Limb (tissue), 2 donors: ENCODE measurements around the gene NCAPH2.

Experiments used
- DNase-seq, 2 donors: peaks; one replicate each; pipeline ENCODE4 v3.0.0-alpha.2; 2016; ENCODE audit errors: extremely low spot score in 2 of 2

The NCAPH2 gene

DNA sequence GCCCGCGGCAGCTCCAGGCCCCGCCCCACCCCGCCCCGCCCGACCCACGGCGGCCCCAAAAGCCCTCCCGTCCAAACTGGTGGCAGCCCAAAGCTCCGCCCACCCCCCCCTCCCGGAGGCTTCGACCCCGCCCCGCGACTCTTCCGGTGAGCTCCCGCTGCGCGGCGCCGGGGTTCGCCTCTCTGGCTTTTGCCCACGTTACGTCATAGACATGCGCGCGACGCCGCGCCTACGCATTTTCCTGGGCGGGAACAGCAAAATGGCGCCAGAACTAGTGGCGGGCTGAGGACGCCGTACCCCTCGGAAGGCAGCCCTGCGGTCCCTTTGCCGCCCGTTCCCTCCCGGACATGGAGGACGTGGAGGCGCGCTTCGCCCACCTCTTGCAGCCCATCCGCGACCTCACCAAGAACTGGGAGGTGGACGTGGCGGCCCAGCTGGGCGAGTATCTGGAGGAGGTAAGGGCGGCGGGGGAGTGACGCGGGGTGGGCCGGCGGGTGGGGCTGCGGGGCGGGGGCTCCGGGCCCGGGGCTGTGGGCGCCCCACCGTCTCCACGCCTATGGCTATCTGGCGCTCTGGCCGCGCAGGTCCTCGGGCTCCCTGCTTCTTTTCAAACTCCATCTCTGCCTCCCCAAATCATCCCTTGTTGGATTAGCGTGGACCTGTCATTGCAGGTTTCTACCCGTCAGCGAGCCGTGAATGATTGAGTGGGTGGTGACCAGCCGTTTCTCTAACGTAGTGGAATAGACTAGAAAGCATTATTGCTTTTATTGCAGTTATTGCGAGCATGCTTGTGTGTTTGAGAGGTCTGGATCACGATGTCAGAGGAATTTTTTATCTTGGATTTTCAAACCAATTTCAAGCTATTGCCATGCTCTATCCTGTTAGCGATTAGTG, at the start of gene NCAPH2:
Gene NCAPH2 (plus strand): TSS at position 234 of the 894 bp plus-strand sequence. CDS start 114 bp downstream, at position 348.
- DNase-seq = peak; percentile 96 to 100

DNA sequence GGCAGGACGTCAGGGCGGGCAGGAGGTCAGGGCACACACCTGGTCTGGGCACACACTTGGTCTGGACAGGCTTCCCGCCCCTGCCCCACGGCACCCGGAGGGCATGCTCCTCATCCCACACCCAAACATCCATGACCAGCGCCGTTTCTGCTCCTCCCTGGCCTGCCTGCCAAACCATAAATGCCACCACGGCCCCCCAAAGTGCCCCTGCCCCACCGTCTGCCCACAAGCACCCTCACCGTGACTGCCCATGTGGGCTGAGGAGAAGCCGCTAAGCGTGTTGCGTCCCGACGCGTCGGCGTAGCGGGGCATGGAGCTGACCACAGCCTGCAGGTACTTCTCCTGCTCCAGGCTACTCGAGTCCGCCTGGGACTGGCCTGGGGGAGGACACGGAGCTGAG, 49.0 kb upstream of the NCAPH2 start:
- no peak for DNase-seq

DNA sequence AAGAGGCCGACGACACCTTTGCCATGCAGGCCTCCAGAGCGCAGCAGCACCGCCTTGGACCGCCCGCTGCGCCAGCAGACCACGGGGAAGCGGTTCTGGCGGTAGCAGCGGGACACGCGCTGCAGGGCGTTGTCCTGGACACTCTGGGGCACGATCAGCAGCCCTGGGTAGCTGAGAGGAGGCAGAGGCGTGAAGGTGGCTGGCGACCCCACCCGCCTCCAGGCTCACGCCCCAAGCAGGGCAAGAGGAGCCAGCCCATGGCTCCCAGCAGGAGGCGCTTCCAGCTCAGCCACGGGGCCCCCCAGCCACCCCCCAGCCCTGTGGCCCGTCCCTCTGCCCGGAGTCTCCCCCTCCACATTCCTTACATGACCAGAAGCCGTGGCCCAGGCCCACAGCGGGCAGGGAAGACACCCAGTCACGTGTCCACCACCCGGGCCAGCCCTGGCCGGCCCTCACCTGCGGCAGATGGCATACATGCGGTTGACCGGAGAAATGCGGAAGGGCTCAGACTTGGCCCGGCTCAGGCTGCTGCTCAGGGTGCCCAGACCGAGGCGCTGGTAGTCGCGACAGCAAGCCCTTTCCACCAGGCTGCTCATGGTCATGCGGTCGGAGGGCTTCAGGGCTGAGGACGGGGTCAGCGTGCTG, 48.4 kb upstream of the NCAPH2 start:
- no peak for DNase-seq

DNA sequence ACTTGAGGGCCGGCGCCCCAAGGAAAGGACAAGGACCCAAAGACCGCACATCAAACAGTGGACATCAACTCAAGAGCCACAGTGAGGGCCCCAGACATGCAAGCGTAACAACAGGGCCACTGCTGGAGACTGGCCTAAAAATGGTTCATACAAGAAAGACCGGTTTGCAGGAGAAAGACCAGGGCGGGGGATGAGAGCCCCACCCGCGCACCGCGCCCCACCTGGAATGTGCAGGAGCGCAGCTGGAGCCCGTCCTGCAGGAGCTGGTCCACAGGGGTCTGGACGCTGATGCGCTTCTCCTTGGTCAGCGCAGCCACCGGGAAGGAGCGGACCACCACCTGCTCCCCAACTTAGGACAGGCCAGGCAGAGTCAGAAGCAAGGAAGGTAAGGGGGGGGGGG, 47.1 kb upstream of the NCAPH2 start:
- no peak for DNase-seq

DNA sequence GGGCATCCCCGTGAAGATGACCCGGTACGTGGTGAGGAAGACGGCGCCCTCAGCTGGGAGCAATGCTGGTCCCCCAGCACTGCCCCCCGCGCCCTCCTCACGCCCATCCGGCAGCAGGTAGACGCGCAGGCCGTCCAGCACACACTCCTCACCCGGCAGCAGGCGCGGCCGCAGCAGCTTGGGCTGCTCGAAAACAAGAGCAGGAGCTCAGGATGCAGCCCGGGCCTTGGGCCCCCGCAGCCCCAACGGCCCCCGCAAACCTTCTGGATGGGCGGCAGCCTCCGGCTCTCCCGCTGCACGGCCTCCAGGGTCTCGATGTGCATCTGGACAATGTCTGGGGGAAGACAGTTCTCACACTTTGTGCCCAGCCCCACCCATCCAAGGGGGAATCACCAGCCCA, 46.5 kb upstream of the NCAPH2 start:
- no peak for DNase-seq

DNA sequence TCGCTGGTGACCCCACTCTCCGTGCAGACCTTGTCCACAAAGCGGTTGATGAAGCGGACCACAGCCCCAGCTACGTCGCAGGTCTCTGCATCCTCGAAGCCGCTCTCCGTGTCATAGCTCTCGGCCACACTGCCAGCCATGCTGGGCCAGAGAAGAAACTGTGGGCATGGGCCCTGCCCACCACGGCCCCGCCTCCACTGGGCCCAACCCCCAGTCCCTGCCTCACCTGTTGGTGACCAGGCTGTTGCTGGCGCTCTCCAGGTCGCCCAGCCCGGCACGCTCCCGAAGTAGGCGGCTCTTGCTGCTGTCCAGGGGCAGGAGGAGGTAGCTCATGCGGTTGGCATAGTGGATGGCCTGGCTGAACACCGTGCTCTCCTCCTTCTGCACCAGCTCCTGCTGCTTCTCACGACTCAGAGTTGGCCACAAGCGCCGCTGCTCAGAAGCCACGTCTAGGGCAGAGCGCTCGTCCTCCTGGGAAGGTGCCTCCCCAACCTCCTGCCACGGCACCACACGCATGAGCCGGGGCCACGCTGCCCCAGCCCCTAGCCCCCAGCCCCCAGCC, 46.0 kb upstream of the NCAPH2 start:
- DNase-seq = no peak

DNA sequence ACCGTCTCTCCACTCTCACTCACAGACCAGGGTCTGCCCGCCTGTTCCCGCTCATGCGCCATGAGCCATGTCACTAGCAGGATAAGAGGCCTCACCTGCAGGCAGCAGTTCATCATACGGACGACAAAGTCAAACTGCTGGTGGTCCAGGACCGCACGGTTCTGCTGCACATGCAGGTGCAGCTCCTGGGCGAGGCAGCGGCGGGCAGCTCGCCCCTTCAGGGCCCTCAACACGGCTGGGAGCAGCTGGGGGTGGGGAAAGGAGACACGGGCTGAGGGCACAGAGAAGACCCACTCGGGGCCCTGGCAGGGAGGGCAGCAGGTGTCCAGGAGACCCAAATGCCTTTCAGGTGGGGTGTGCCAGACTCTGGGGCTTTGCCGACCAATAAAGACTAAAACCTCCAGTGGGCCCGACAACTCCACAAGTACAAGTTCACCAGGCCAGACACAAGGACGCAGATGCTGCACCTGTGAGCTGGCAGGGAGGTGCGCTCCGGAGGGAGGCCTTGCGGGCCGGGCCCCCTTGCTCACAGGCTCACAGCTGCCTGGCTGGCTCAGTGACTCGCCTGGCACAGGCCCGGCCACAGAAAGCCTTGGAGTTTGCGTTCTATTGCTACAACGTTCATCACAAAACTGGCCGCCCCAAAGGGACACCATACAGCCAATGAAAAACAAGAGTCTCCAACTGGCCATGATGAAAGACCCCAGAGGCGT, 44.7 kb upstream of the NCAPH2 start:
- no peak for DNase-seq

DNA sequence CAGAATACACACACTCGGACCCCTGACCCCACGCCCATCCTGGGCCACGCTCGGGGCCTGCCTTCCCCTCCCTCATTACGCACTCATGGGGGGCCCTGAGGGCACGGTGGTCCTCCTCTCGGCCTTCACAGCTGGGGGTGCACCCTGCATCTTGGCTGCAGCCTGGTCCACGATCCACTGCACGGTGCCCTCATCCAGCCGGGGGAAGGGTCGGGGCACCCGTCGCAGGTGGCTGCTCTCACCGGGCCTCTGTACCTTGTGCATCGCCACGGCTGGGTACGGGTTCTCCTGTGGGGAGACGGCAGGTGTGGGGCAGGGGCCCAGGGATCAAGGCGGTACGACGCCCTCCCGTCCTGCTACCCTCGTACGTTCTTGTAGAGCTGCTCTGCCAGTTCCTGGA, 43.6 kb upstream of the NCAPH2 start:
- DNase-seq = no peak

DNA sequence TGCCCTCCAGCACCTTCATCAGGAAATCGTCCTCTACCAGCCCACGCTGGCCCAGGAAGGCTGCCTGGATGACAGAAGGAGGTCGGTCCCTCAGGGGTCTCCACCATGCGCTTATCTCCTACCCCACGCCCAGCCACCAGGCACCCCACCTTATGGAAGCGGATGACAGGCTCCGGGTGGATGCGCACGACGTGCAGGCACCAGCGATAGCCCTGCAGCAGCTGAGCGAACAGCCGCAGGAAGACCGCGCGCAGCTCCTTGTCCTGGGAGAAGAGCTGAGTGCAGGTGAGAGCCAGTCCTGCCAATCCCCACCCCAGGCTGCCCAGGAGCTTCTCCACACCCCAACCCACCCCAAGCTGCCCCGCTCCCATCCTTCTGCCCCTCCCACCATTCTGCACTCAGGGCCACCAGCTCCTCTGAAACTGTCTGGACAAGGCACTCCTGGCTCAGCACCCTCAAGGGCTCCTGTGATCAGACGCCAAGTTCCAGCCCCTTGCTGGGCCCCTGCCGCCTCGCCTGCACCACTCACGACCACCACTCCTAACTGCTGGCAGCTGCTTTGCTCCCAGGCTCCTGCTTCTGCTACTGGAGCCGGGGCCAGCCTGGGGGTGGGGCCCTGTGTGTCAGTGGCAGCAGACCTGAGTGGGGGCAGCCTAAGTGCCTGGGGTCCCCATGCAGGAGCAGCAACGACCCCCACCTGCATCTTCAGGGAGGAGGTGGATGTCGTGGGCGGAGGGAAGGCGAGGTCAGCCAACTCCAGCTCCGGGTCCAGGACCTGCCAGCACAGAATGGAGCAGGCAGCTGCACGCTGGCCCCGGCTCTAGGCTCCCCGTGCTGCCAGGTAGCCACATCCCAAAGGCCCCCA, 42.7 kb upstream of the NCAPH2 start:
- DNase-seq = no peak

DNA sequence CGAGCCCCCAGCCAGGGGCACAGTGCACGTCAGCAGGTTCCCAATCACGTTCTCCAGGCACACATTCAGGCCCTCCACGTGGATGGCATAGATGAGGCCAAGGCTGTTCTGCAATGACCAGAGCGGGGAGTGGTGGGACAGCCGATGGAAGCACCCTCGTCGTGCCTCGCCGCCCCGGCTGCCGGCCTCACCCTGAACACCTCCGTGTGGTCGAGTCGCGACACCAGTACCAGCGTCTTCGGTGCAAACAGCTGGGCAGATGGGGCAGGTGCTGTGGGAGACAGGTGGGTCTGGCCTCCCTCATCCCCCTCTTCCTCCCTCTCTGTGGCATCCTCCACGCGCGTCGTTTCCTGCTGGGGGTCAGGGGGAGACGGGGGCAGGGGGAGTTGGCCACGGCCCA, 40.7 kb upstream of the NCAPH2 start:
- no peak for DNase-seq

DNA sequence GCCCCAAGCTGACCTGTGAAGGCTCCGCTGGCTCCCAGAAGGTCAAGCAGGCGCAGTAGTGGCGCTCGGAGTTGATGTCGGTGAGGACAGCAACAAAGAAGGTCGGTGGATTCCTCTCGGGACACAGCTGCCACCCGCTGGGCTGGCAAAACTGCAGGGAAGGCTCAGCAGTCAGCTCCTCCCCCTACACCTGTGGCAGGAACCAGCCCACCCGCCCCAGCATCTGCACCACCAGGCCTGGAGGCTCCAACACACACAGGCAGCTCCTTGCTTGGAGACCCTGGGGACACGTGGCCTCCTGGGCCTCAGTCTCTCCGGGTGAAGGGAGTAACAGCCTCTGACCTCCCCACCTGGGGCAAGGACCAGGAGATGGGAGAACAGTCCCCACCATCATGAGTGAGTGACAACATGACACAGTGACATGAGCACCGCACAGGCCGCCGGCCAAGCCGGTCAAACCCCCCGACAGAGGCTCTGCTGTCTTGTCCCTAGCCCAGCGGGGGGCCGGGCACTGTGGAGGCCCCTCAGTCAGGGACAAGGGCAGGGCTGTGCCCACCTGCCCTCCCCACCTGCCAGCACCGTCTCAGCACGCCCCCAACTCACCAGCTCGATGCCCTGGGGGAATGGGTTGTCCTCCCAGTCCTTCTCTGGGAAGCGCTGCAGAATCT, 40.1 kb upstream of the NCAPH2 start:
- DNase-seq = no peak

DNA sequence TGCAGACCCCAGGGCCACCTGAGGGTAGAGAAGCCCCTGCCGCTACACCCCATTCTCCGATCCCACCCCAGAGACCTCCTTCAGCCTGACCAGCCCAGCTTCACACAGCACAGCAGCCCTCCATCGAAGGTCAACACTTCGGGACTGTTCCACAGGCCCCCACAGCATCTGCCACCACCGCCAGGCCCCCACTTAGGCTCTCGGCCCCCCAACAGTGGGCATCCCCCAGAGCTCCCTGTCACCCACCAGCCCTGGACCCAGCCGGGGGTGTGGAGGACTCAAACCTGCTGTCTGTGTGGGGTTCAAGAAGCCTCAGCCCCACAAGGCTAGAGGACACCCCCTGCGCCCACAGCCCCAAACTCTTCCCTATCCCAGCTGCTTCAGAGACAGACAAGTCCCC, 39.4 kb upstream of the NCAPH2 start:
- no peak for DNase-seq

DNA sequence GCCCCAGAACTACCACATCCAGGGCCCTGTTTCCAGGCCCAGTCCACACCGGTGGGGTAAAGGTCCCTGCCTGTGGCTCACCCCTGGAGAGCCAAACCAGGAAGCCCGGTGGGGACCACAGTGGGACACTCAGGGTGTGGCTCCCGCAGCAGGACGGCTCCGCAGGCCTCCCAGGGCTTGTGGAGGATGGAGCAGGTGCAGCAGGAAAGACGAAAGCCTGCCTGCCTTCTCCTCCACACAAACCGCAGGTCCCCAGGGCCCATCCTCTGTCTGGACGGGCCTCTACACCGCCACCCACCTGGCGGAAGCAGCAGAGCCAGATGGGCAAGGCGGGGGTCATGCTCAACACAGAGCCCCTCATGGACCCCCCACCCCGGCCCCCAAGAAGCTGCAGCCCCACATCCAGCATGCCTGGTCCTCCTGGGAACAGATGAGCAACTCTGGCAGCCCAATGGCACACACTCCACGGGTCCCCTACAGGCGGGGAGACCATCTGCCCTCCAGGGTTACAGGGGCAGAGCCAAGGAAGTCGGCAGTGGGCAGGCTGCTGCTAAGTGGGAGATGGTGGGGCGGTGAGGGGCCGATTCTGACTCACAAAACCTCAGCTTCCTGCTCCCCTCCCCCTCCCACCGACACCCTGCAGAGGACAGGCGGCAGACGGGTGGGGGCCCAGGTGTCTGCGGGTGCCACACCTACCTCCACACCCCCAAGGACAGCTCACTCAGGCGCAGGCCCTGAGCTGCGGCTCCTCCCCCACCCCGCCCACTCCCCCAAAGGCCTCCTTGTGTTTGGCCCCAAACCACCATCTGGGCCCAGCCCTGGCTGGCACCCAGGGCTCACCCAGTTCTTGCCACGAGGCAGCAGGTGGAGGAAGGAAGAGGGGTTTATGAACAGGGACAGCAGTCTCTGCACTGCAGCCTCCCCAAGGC, 38.4 kb upstream of the NCAPH2 start:
- DNase-seq = no peak

DNA sequence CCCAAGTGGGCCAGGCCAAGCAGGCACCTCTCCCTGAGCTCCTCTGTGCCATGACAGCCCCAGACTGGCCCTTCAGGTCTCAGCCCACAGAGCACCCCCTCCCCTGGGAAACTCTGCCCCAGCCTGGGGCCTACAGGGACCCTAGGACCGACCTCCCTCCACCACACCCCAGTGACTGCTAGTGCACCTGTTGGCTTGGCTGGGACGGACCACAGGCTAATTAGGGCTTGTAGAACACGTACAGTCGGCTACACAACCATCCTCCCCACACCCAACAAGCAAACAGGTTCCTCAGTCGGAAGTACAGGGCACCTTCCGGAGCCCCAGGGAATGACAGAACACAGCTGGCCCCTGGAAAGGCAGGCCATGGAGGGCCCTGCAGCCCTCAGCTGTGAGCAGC, 37.5 kb upstream of the NCAPH2 start:
- no peak for DNase-seq

DNA sequence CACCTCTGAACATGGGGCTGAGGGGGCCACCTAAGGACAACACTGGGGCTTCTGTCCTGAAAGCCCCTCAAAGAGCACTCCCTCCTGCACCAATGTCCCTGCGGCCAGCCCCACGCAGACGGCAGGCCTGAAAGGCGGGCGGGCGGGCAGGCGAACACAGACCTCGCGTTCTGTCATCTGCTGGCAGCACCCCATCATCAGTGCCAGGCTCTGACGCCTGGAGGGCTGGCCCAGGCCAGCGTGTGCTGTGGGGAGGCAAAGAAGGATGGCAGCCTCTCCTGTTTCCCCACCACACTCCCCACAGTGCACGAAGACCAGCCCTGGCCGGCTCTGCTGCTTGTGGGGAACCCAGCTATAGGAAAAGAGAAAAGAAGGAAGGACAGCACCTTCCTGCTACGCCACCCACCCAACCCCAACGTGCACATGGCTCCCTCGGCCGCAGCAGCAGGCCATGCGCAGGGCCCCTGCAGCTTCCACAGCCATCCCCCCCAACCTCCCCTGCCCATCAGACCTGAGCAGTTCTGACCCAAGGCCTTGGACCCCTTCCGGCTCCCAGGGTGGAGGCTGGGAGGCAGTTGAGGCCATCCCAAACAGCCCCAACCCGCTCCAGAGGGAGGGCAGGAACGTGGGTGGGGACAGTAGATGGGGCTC, 36.7 kb upstream of the NCAPH2 start:
- DNase-seq = no peak

DNA sequence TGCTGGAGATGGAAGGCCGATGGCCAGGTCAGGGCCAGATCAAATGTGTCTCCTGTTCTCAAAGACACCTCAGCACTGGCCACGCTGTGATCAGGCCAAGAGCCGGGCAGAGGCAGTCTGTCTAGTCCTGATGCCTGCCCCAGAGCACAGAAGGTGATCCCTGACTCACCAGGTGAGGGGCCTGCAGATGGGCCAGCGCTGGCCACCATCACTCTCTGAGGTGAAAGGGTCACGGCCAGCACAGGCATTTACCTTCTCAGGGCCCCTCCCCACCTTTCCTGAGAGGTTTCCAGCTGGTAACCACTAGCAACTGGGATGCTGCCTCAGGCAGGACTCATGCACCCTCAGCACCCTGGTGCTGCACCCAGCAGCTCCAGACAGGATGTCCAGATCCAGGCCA, 36.1 kb upstream of the NCAPH2 start:
- no peak for DNase-seq

DNA sequence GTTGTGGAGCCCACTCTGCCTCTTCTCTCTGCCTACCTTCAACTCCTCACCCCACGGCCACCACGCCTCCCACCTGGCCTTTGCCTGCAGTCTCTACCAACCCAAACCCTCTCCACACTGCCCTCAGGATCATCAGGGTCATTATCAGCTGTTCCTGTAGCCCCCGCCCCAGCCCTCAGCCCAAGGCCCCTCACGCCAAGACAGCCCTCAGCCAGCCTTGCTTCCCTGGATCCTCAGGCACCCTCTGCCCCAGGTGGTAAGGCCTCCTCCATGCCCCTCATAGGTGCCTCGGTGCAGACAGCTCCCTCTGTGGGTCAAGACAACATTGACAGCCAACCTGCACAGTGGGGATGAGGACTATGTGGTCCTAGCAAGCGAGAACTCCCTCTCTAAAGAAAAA, 34.9 kb upstream of the NCAPH2 start:
- DNase-seq = no peak

DNA sequence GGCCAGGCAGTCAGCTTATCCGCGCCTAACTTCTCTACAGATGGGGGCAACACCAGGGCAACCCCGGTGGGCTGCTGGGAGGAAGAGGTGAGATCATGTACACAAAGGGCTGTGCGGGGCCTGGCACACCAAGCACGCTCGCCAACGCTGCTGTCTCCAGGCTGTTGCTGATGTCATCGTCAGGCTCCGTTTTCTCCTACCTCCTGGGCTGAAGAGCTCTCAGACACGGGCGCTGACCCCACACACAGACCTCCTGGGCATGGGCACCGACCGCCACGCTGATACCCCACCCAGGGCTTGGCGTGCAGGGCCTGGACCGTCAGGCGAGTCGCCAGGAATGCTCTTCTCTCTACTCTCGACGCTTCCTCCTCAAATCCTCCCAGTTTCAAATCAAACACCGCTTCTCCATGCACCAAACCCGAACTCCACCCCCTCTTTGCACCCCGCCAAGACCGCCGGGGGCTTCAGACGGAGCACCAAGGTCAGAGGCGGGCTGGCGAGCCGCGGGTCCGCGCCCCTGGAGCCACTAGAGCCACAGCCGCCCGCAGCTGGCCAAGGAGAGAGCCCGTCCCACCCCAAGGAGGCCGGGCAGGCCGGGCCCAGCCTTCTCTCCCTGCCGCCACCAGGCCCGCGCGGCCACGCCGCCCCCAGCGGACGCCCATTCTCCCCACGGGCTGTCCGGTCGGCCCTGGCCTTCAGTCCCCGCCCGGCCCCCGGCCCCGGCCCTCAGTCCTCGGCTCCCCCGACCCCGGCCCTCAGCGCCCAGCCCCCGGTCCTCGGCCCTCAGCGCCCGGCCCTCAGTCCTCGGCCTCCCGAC, 34.0 kb upstream of the NCAPH2 start:
- peak in 1 of 2 donors; percentile 52 for DNase-seq
